ENCODE data around the gene PATE2.

PATE2 gene

GRCh38 chr11:125740617-125741016, 38.0 kb downstream of the PATE2 start:
- no peaks in the 10 kb centered on the region for H3K27me3 ChIP-seq (replicated peaks; ENCODE audit: insufficient read depth, low read length)
- no peak for TF ChIP-seq EZH2phosphoT487 (IDR thresholded peaks at IDR 0.05; ENCODE audit: low read length)

GRCh38 chr11:125728969-125729368, 49.7 kb downstream of the PATE2 start:
- H3K27me3 ChIP-seq (replicated peaks; ENCODE audit: insufficient read depth, low read length), result no peaks in the 10 kb centered on the region
- no peaks in the 10 kb centered on the region for H4K20me1 ChIP-seq (ENCODE audit: insufficient read depth, low read length)
- no peaks in the 10 kb centered on the region for H3F3A ChIP-seq (ENCODE audit: insufficient read depth, low read length)
- no peak overlapping the region for H3K27ac ChIP-seq (ENCODE audit: low read length)
- no peak overlapping the region for H3K4me3 ChIP-seq (ENCODE audit: low read length)
- TF ChIP-seq EZH2 (optimal IDR thresholded peaks at IDR 0.05; ENCODE audit: low read depth, low read length), result no peak
- TF ChIP-seq EZH2phosphoT487 (IDR thresholded peaks at IDR 0.05; ENCODE audit: low read length), result no peak
- TF ChIP-seq CTCF (IDR thresholded peaks at IDR 0.05; ENCODE audit: low read length), result no peak
- H3K9me2 ChIP-seq (replicated peaks; ENCODE audit: insufficient read depth, low read length), result no peaks in the 10 kb centered on the region
- H3K9me3 ChIP-seq (replicated peaks; ENCODE audit: insufficient read depth, low read length), result no peaks in the 10 kb centered on the region
- H2AFZ ChIP-seq (ENCODE audit: low read length), result no peak overlapping the region
- no peak for DNase-seq
- no peaks in the 10 kb centered on the region for H3K36me3 ChIP-seq (replicated peaks; ENCODE audit: insufficient read depth, low read length)
- no peaks in the 10 kb centered on the region for H3K4me1 ChIP-seq (ENCODE audit: low read length)
- no peak overlapping the region for H3K9ac ChIP-seq (ENCODE audit: low read length)
- no peak overlapping the region for H3K4me2 ChIP-seq (ENCODE audit: low read depth, low read length)
- H3K79me2 ChIP-seq (ENCODE audit: low read length), result no peaks in the 10 kb centered on the region

More at GRCh38 chr11:125740617-125741016, 38.0 kb downstream of the PATE2 start:
- Histone ChIP-seq H3K36me3 (replicated peaks; ENCODE audit: insufficient read depth, low read length) (no peaks in the 10 kb centered on the region), H3F3A (ENCODE audit: insufficient read depth, low read length) (no peaks in the 10 kb centered on the region), H3K27ac (ENCODE audit: low read length) (no peak overlapping the region), H4K20me1 (ENCODE audit: insufficient read depth, low read length) (no peaks in the 10 kb centered on the region; the same call in 1 of the 2 replicates), H3K4me1 (ENCODE audit: low read length) (no peaks in the 10 kb centered on the region), H3K4me3 (ENCODE audit: low read length) (no peak overlapping the region), H3K79me2 (ENCODE audit: low read length) (no peaks in the 10 kb centered on the region), H3K9me2 (replicated peaks; ENCODE audit: insufficient read depth, low read length) (no peaks in the 10 kb centered on the region), H2AFZ (ENCODE audit: low read length) (no peak overlapping the region), H3K9me3 (replicated peaks; ENCODE audit: insufficient read depth, low read length) (no peaks in the 10 kb centered on the region), H3K4me2 (ENCODE audit: low read depth, low read length) (no peak overlapping the region), H3K9ac (ENCODE audit: low read length) (no peak overlapping the region)
- no peak for DNase-seq

Measured in MM.1S (cell line).